HEK293T (cell line): ENCODE data around the gene RAB26.
"Not testable (repeated sequence)": the region's sequence is repeated elsewhere in the genome, so short reads cannot be mapped to it uniquely, and the experiment has no call there.

Experiments
- CTCF ChIA-PET: fragments of 350-600 bp; formaldehyde crosslinking; extraction: SDS; loops from one replicate; lab custom pipeline; 2021; ENCODE audit warnings: antibody characterized with exemption, inconsistent platforms; lab: Yijun Ruan, JAX
- POLR2A ChIA-PET: fragments of 350-600 bp; formaldehyde crosslinking; extraction: SDS; loops from one replicate; lab custom pipeline; 2020; ENCODE audit warnings: antibody characterized with exemption, inconsistent platforms; lab: Yijun Ruan, JAX
- DNase-seq: peaks from one replicate; pipeline ENCODE4 v3.0.0; 2012; ENCODE audit warnings: mixed read lengths; ENCODE audit errors: extremely low spot score
- ARNT ChIP-seq: fragments of 450-650 bp; IDR thresholded peaks from 2 replicates; pipeline ENCODE4 v1.6.1; 2017; ENCODE audit warnings: mild to moderate bottlenecking
- BHLHE40 ChIP-seq: fragments of 450-650 bp; IDR thresholded peaks from 2 replicates; pipeline ENCODE4 v1.6.1; 2016; ENCODE audit warnings: mild to moderate bottlenecking, moderate library complexity, borderline replicate concordance
- CTBP1 ChIP-seq: fragments of 450-650 bp; IDR thresholded peaks from 2 replicates; pipeline ENCODE4 v1.6.1; 2016; ENCODE audit warnings: borderline replicate concordance
- ELF4 ChIP-seq: fragments of 450-650 bp; IDR thresholded peaks from 2 replicates; pipeline ENCODE4 v1.6.1; 2017; ENCODE audit warnings: antibody characterized with exemption
- FOXA1 ChIP-seq: fragments of 450-650 bp; IDR thresholded peaks from 2 replicates; pipeline ENCODE4 v1.6.1; 2016; ENCODE audit warnings: mild to moderate bottlenecking
- FOXK2 ChIP-seq: fragments of 450-650 bp; IDR thresholded peaks from 2 replicates; pipeline ENCODE4 v1.6.1; 2016; ENCODE audit warnings: mild to moderate bottlenecking
- FOXM1 ChIP-seq: fragments of 450-650 bp; IDR thresholded peaks from 2 replicates; pipeline ENCODE4 v1.6.1; 2017; ENCODE audit warnings: mild to moderate bottlenecking, borderline replicate concordance
- HDGF ChIP-seq: fragments of 450-650 bp; IDR thresholded peaks from 2 replicates; pipeline ENCODE4 v1.6.1; 2017; ENCODE audit warnings: antibody characterized with exemption, borderline replicate concordance
- L3MBTL2 ChIP-seq: fragments of 450-650 bp; conservative IDR thresholded peaks from 2 replicates; pipeline ENCODE4 v1.6.1; 2016; ENCODE audit warnings: mild to moderate bottlenecking
- LEF1 ChIP-seq: fragments of 450-650 bp; IDR thresholded peaks from 2 replicates; pipeline ENCODE4 v1.6.1; 2017; ENCODE audit warnings: mild to moderate bottlenecking, borderline replicate concordance
- NFRKB ChIP-seq: fragments of 450-650 bp; IDR thresholded peaks from 2 replicates; pipeline ENCODE4 v1.6.1; 2016; ENCODE audit warnings: mild to moderate bottlenecking, moderate library complexity
- PKNOX1 ChIP-seq: fragments of 450-650 bp; IDR thresholded peaks from 2 replicates; pipeline ENCODE4 v1.6.1; 2016
- SP1 ChIP-seq: fragments of 450-650 bp; IDR thresholded peaks from 2 replicates; pipeline ENCODE4 v1.6.1; 2017
- SUZ12 ChIP-seq: fragments of 450-650 bp; IDR thresholded peaks from 2 replicates; pipeline ENCODE4 v1.6.1; 2016; ENCODE audit warnings: mild to moderate bottlenecking
- TARDBP ChIP-seq: fragments of 450-650 bp; IDR thresholded peaks from 2 replicates; pipeline ENCODE4 v1.6.1; 2016
- ZNF384 ChIP-seq: fragments of 450-650 bp; IDR thresholded peaks from 2 replicates; pipeline ENCODE4 v1.6.1; 2016

RAB26 gene

GRCh38 chr16:2196981-2197511, 48.6 kb downstream of the RAB26 start:
- no peak for DNase-seq
- ChIA-PET CTCF (no interaction called here), POLR2A (interaction anchor here (0.6 to 3.3 kb wide), 2 partner anchors 8 to 54 kb away, joined by 4 to 27 read pairs; partner anchors contain the start of genes ECI1 and MLST8)
- TF ChIP-seq SP1 (no peak), L3MBTL2 (no peak), FOXM1 (no peak), PKNOX1 (no peak), HDGF (no peak), FOXA1 (no peak), LEF1 (no peak), ELF4 (no peak)

- TF ChIP-seq ELF4 (no peak), BHLHE40 (no peak), FOXM1 (no peak)
- ChIA-PET POLR2A (interaction anchor here (1.2 to 3.3 kb wide), 2 partner anchors 12 to 53 kb away, joined by 3 to 27 read pairs; partner anchors contain the start of gene ECI1), CTCF (no interaction called here)
- no peak for DNase-seq
These were observed 49.3 kb downstream of the RAB26 start for GRCh38 chr16:2197765-2198164.

GRCh38 chr16:2198283-2198682, 49.9 kb downstream of the RAB26 start:
- POLR2A ChIA-PET: interaction anchor here (1.2 to 1.8 kb wide), 2 partner anchors 11 to 17 kb away, joined by 3 to 4 read pairs; no protein-coding TSS in a partner anchor
- TF ChIP-seq L3MBTL2: no peak
- TF ChIP-seq FOXK2: no peak
- TF ChIP-seq PKNOX1: no peak
- TF ChIP-seq FOXA1: no peak
- no peak for TF ChIP-seq FOXM1
- TF ChIP-seq CTBP1: no peak
- TF ChIP-seq ELF4: no peak
- no peak for TF ChIP-seq SUZ12
- TF ChIP-seq BHLHE40: no peak
- TF ChIP-seq NFRKB: no peak
- TF ChIP-seq HDGF: no peak
- no peak for TF ChIP-seq SP1
- no peak for TF ChIP-seq ARNT
- no peak for TF ChIP-seq TARDBP
- no peak for TF ChIP-seq ZNF384
- TF ChIP-seq LEF1: no peak
- DNase-seq: no peak
- CTCF ChIA-PET: no interaction called here

- POLR2A ChIA-PET: interaction anchor here (0.6 to 2.0 kb wide), 3 partner anchors 15 to 88 kb away, joined by 3 to 4 read pairs (median 4); partner anchors contain the start of gene PGP
- CTCF ChIA-PET: no interaction called here
- DNase-seq: no peak
- TF ChIP-seq BHLHE40: no peak
- no peak for TF ChIP-seq NFRKB
- no peak for TF ChIP-seq LEF1
- no peak for TF ChIP-seq TARDBP
- TF ChIP-seq FOXA1: no peak
- no peak for TF ChIP-seq ELF4
These were observed 50.7 kb downstream of the RAB26 start for GRCh38 chr16:2199095-2199494.

- DNase-seq: no peak
- ChIA-PET CTCF (no interaction called here), POLR2A (interaction anchor here (0.6 to 2.0 kb wide), 3 partner anchors 15 to 87 kb away, joined by 3 to 4 read pairs (median 4); partner anchors contain the start of gene PGP)
- TF ChIP-seq L3MBTL2 (no peak), BHLHE40 (no peak), PKNOX1 (no peak), CTBP1 (no peak), ARNT (no peak), ZNF384 (no peak), FOXK2 (no peak), SP1 (no peak), FOXM1 (no peak), TARDBP (no peak), HDGF (no peak), FOXA1 (no peak), LEF1 (no peak), NFRKB (no peak), ELF4 (no peak)
These were observed 51.3 kb downstream of the RAB26 start for GRCh38 chr16:2199621-2200139.

- ChIA-PET POLR2A (interaction anchor here (1.8 to 2.0 kb wide), 2 partner anchors 14 to 15 kb away, joined by 4 read pairs; partner anchors contain the start of gene PGP), CTCF (no interaction called here)
- TF ChIP-seq L3MBTL2 (no peak), LEF1 (no peak), CTBP1 (no peak), BHLHE40 (no peak), ELF4 (no peak), SP1 (no peak), FOXA1 (no peak), FOXM1 (no peak), HDGF (no peak), ZNF384 (no peak), SUZ12 (no peak), ARNT (no peak), TARDBP (no peak), NFRKB (no peak), PKNOX1 (no peak), FOXK2 (no peak)
- DNase-seq: no peak
These were observed 51.9 kb downstream of the RAB26 start for GRCh38 chr16:2200313-2200712.

- POLR2A ChIA-PET: interaction anchor here (0.8 to 2.0 kb wide), 8 partner anchors 8 to 238 kb away, joined by 3 to 7 read pairs (median 4); partner anchors contain the start of genes PGP, RPS2 and TRAF7
- CTCF ChIA-PET, DNase-seq: not testable (repeated sequence)
These were observed 54.8 kb downstream of the RAB26 start for GRCh38 chr16:2203119-2203688.
